ENCODE data around the gene TBC1D1. TPM values are rescaled to one million over a fixed set of nuclear protein-coding genes. Genes with fewer than 3 reads are reported as not detected.

Gene TBC1D1
- total RNA-seq, 4 donors from 2014 or later: 56.4 to 127 (median 94.8) TPM

- ATAC-seq (ENCODE audit: low FRiP score): no peak
- no peak for DNase-seq (ENCODE audit: low spot score)
- TF ChIP-seq CTCF (IDR thresholded peaks at IDR 0.05): no peak
Observed at GRCh38 chr4:37994569-37994968, 103.7 kb downstream of the TBC1D1 start.

GRCh38 chr4:37995299-37995821 is 104.5 kb downstream of the TBC1D1 start:
- no peak for ATAC-seq (ENCODE audit: low FRiP score)
- DNase-seq (ENCODE audit: low spot score): no peak
- TF ChIP-seq CTCF (IDR thresholded peaks at IDR 0.05): no peak

- no peak for TF ChIP-seq CTCF (IDR thresholded peaks at IDR 0.05)
- no peak for DNase-seq (ENCODE audit: low spot score)
- no peak for ATAC-seq (ENCODE audit: low FRiP score)
Observed at GRCh38 chr4:37995981-37996775, 105.3 kb downstream of the TBC1D1 start.

GRCh38 chr4:37998226-37998625 is 107.3 kb downstream of the TBC1D1 start:
- ATAC-seq (ENCODE audit: low FRiP score) (no peak), DNase-seq (ENCODE audit: low spot score) (no peak)
- no peak for TF ChIP-seq CTCF (IDR thresholded peaks at IDR 0.05)

GRCh38 chr4:37999000-37999716 is 108.3 kb downstream of the TBC1D1 start:
- ATAC-seq (ENCODE audit: low FRiP score): no peak
- TF ChIP-seq CTCF (IDR thresholded peaks at IDR 0.05): no peak
- no peak for DNase-seq (ENCODE audit: low spot score)

GRCh38 chr4:37999965-38000364 is 109.1 kb downstream of the TBC1D1 start:
- DNase-seq (ENCODE audit: low spot score): no peak
- no peak for TF ChIP-seq CTCF (IDR thresholded peaks at IDR 0.05)
- no peak for ATAC-seq (ENCODE audit: low FRiP score)
